Measurements from ENCODE around the gene VAPA.

VAPA gene

DNA sequence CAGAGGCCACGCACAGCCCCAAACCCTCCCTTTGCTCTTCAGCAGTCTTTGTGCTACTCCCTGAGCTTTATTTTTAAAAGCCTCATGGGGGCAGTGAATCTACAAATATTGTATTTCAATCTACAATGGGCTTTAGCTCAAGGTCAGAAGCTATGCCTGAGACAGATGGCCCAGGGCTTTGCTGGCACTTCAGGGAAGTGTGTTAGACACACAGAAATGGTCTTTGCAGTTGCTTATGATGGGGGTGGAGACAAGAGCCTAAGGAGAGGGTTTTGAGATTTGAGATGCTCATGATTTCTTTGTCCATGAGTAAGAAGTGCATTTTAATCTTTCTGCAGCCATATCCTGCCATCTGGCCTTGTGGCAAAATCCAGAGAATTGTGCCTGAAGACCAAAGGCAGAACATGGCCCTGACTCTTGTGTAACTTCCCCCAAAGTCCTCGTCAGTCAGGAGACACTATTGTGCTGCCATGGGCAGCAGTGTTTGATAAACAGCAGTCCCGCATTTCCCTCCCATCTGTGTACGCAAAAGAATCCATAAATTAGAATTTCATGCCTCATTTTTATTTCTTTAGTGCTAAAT is 92.6 kb downstream of the VAPA start:
- DNase-seq, result no peak

DNA sequence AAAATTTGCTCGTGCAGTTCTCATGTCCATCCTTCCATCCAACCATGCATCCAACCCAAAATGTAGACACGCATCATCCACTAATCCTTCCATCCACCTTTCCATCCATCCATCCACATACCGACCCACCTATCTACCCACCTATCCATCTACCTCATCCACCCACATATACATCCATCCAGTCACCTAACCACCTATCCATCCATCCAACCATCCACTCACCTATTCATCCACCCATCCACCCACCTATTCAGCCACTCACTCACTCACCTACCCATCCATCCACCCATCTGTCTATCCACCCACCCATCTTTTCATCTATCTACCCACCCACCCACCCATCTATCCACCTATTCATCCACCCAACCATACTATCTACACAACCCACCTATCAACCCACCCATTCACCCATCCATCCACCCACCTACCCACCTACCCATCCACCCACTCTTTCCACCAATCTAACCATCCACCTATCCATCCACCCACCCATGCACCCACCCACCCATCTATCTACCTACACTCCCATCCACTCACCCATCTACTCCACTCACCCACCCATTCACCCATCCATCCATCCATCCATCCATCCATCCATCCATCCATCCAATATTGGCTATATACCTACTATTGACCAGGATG is 94.3 kb downstream of the VAPA start:
- DNase-seq, result no peak

Data from C1 segment of cervical spinal cord (tissue), 14 donors.